GM19238 (cell line): Measurements from ENCODE around the gene PAX7.
"Not testable (repeated sequence)": the region's sequence is repeated elsewhere in the genome, so short reads cannot be mapped to it uniquely, and the experiment has no call there.

Experiments
- DNase-seq: peaks from one replicate; pipeline ENCODE4 v3.0.0; 2011; ENCODE audit warnings: low spot score; ENCODE audit not compliant: insufficient read length

The PAX7 gene

GRCh38 chr1:18751425-18751824 is 120.8 kb downstream of the PAX7 start:
- no peak for DNase-seq

GRCh38 chr1:18752409-18752808 is 121.8 kb downstream of the PAX7 start:
- DNase-seq: no peak

- no peak for DNase-seq
Measured at GRCh38 chr1:18760156-18760555, 129.5 kb downstream of the PAX7 start.

GRCh38 chr1:18761948-18762840 is 131.5 kb downstream of the PAX7 start:
- no peak for DNase-seq

- DNase-seq: no peak
Measured at GRCh38 chr1:18764362-18764761, 133.7 kb downstream of the PAX7 start.

GRCh38 chr1:18765725-18766124 is 135.1 kb downstream of the PAX7 start:
- DNase-seq: no peak

GRCh38 chr1:18766328-18766727 is 135.7 kb downstream of the PAX7 start:
- no peak for DNase-seq

GRCh38 chr1:18767576-18767975 is 136.9 kb downstream of the PAX7 start:
- DNase-seq: not testable (repeated sequence)

GRCh38 chr1:18768086-18768485 is 137.4 kb downstream of the PAX7 start:
- no peak for DNase-seq

- DNase-seq: no peak
Measured at GRCh38 chr1:18769140-18769539, 138.5 kb downstream of the PAX7 start.

GRCh38 chr1:18770799-18771198 is 140.2 kb downstream of the PAX7 start:
- no peak for DNase-seq

- DNase-seq: no peak
Measured at GRCh38 chr1:18773753-18774152, 143.1 kb downstream of the PAX7 start.

- no peak for DNase-seq
Measured at GRCh38 chr1:18775341-18775740, 144.7 kb downstream of the PAX7 start.

GRCh38 chr1:18776777-18777176 is 146.1 kb downstream of the PAX7 start:
- DNase-seq: no peak

GRCh38 chr1:18778437-18778836 is 147.8 kb downstream of the PAX7 start:
- DNase-seq: no peak

- no peak for DNase-seq
Measured at GRCh38 chr1:18781031-18781430, 150.4 kb downstream of the PAX7 start.

- DNase-seq: no peak
Measured at GRCh38 chr1:18783705-18784481, 153.2 kb downstream of the PAX7 start.

- DNase-seq: no peak
Measured at GRCh38 chr1:18784482-18784831, 153.8 kb downstream of the PAX7 start.

GRCh38 chr1:18786149-18786548 is 155.5 kb downstream of the PAX7 start:
- no peak for DNase-seq

GRCh38 chr1:18787825-18788385 is 157.3 kb downstream of the PAX7 start:
- no peak for DNase-seq

- no peak for DNase-seq
Measured at GRCh38 chr1:18789246-18789645, 158.6 kb downstream of the PAX7 start.

- no peak for DNase-seq
Measured at GRCh38 chr1:18792747-18793146, 162.1 kb downstream of the PAX7 start.
